Fibroblast of gingiva (primary cell): ENCODE results near the gene DDX60.
"Not testable (repeated sequence)": the region's sequence is repeated elsewhere in the genome, so short reads cannot be mapped to it uniquely, and the experiment has no call there.

Experiments
- DNase-seq: peaks from one replicate; pipeline ENCODE4 v3.0.0-alpha.2; 2011; ENCODE audit warnings: low read depth

The DDX60 gene

DNA sequence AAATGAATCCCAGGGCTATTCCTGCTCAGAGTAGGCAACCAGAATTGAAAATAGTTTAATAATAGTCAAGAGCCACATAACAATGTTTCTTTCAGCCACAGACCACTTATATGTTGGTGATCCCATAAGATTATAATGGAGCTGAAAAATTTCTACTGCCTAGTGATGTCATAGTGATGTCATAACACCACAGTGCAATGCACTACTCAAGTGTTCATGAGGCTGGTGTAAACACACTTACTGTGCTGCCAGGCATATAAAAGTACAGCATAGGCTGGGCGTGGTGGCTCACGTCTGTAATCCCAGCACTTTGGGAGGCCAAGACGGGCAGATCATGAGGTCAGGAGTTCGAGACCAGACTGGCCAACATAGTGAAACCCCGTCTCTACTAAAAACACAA lies 15.1 kb downstream of the DDX60 start:
- not testable (repeated sequence) for DNase-seq

- DNase-seq: no peak
These were observed 25.1 kb downstream of the DDX60 start for GRCh38 chr4:168293386-168293975.

GRCh38 chr4:168291242-168291641 lies 27.3 kb downstream of the DDX60 start:
- DNase-seq: no peak

DNA sequence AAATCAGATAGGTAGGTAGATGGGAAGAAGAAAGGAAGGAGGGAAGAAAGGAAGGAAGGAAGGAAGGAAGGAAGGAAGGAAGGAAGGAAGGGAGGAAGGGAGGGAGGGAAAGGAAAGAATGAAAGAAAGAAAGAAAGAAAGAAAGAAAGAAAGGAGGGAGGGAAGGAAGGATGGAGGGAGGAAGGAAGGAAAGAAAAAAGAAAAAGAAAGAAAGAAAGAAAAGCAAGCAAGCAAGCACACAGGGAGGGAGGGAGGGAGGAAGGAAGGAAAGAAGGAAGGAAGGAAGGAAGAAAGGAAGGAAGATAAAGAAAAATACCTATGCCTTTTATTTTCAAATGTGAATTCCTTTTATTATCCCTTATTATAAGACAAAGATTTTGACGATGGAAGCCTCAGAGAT lies 32.7 kb downstream of the DDX60 start:
- DNase-seq: not testable (repeated sequence)

GRCh38 chr4:168279556-168279955 lies 39.0 kb downstream of the DDX60 start:
- no peak for DNase-seq

GRCh38 chr4:168275836-168276235 lies 42.7 kb downstream of the DDX60 start:
- DNase-seq: no peak

- DNase-seq: no peak
These were observed 43.7 kb downstream of the DDX60 start for GRCh38 chr4:168274871-168275270.

- no peak for DNase-seq
These were observed 44.7 kb downstream of the DDX60 start for GRCh38 chr4:168273838-168274237.

GRCh38 chr4:168272488-168272887 lies 46.1 kb downstream of the DDX60 start:
- DNase-seq: no peak

DNA sequence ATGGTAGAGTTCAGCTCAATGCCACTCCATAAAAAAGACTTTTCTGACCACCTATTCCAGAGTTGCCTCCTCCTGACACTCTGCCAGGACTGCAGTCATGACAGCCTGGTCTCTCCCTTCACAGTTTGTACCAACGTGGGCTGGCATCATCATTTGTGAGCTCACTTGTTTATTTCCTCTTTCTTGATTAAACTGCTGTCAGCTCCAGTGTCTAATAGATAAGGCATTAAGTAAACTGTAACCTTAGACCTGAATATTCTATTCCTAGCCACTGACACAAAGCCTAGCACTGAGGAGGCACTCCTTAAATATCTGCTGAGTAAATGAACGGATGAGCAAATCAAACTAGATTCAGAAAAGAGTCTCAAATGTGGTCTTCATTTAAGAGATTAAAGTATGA lies 48.7 kb downstream of the DDX60 start:
- no peak for DNase-seq

- no peak for DNase-seq
These were observed 53.2 kb downstream of the DDX60 start for GRCh38 chr4:168265327-168265726.

GRCh38 chr4:168264903-168265302 lies 53.6 kb downstream of the DDX60 start:
- no peak for DNase-seq

DNA sequence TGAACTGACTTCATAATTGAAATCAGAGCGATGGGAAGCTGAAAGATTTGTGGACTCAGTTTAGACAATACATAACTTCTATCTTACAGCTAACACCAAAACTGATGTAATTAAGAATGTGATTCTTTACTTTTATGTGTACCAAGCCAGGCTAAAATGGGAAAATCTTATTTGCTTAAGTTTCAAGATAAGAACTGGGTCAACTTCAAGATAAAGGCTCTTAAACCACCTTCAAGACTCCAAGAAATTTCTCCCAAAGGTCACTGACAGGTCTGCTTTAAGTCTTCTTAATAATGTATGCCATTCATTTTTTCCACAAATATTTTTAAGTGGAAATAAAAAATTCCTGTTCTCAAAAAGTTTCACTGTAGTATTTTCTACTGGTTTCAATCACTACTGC lies 55.5 kb downstream of the DDX60 start:
- no peak for DNase-seq

DNA sequence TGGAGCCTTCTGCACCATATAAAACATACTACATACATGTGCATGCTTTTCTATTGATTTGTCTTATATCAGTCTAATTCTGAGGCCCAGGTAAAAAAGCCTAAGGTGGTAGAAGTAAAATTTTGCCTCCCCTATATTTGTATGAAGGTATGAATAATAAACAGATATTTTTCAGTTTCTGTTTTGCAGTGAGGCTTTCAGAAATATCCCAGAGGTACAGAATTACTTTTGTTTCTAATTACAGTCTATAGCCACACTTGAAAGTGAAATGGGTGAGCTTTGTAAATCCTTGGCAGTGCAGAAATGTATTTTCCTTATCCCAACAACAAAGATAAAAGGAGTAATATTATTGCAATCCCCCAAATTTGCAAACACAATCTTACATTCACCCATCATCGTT lies 59.5 kb downstream of the DDX60 start:
- no peak for DNase-seq

GRCh38 chr4:168257768-168258167 lies 60.8 kb downstream of the DDX60 start:
- no peak for DNase-seq

DNA sequence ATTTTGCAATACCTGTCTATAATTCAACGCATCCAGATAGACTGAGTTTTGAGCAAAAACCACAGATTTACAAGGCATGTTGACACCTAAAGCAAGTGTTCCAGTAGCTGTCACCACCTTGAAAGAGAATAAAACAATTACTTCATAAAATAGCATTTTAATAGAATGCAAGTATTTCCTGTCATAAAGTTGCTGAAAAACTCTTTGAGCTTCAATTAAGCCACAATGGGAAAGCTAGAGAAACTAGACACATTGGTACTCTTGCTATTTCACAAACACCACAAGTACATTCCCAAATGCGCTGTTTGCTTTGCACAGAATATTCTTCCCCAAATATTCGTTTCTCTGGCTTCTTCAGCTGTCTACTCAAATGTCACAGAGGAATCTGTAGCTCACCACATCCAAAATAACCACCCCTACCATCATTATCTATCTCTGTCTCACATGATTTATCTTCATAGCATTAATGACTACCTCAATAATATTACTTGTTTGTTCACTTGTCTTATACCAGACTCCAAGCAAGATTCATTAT lies 70.3 kb downstream of the DDX60 start:
- no peak for DNase-seq

DNA sequence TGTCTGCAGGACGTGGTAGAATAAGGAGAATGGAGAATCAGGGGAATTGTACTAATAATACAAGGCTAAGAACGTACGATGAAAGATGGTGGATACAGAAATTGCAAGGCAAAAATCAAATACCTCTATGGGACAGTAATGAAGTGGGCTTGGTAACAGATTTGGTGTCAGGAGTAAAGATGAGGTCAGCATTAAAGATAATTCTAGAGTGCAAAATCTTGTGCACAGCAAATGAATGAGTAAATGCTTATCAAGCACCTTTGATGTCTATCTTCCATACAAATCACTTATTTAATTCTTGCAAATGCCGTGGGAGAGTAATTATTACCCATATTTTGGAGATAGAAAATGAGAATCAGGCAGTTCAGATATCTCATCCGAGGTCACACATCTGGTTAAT lies 70.9 kb downstream of the DDX60 start:
- no peak for DNase-seq

DNA sequence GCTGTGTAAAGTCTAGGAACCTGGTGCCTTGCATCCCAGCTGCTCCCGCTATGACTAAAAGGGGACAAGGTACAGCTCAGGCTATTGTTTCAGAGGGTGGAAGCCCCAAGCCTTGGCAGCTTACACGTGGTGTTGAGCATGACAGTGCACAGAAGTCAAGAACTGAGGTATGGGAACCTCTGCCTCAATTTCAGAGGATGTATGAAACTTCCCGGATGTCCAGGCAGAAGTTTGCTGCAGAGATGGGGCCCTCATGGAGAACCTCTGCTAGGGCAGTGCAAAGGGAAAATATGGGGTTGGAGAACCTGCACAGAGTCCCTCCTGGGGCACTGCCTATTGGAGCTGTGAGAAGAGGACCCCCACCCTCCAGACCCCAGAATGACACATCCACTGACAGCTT lies 76.6 kb downstream of the DDX60 start:
- DNase-seq: no peak

DNA sequence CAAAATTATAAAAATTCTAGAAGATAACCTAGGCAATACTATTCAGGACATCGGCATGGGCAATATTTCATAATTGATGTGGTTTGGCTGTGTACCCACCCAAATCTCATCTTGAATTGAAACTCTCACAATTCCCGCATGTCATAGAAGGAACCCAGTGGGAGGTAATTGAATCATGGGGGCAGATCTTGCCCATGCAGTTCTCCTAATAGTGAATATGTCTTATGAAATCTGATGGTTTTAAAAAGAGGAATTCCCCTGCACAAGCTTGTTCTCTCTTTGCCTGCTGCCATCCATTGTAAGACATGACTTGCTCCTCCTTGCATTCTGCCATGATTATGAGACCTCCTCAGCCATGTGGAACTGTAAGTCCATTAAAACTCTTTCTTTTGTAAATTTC lies 77.7 kb downstream of the DDX60 start:
- no peak for DNase-seq

GRCh38 chr4:168221301-168221700 lies 97.3 kb downstream of the DDX60 start:
- DNase-seq: peak; percentile 60

DNA sequence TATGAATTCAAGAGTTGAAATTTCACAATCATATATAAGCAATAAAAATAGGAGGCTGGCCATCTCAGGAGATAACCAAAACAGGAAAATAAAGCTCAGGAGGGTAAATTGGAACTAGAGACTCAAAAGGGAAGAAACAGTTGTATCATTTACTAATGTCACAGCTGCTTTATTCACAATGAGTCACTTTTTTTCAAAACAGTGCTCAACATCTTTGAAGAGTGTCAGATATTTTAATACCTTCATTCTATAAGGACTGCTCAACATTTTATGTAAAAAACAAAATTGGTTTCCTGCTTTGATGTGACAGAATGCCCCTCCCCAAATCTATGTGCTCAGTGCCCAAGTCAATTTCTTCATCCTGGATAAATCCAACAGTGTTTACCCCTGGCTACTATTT lies 97.7 kb downstream of the DDX60 start:
- no peak for DNase-seq

GRCh38 chr4:168218645-168219044 lies 99.9 kb downstream of the DDX60 start:
- no peak for DNase-seq

GRCh38 chr4:168213511-168213910 lies 105.0 kb downstream of the DDX60 start:
- DNase-seq: not testable (repeated sequence)

GRCh38 chr4:168212656-168213055 lies 105.9 kb downstream of the DDX60 start:
- DNase-seq: no peak
